H9 (cell line): ENCODE measurements around the gene LAGE3. TPM values are rescaled to one million over a fixed set of nuclear protein-coding genes. Genes with fewer than 3 reads are reported as not detected.

ENCODE experiments used
- DNase-seq: peaks from one replicate; pipeline ENCODE4 v3.0.0-alpha.2; 2017
- H2AFZ ChIP-seq: one replicate; pipeline ENCODE4 v1.6.1; 2013; ENCODE audit warnings: mild to moderate bottlenecking, low read length, control low read depth, moderate library complexity
- H2AK5ac ChIP-seq: 2 replicates; pipeline ENCODE4 v1.6.1; 2013; ENCODE audit warnings: low read length, control low read depth, mixed read lengths; ENCODE audit not compliant: insufficient read length
- H2BK120ac ChIP-seq: one replicate; pipeline ENCODE4 v1.6.1; 2013; ENCODE audit warnings: low read depth, mild to moderate bottlenecking, low read length, control low read depth, inconsistent platforms; ENCODE audit not compliant: poor library complexity, severe bottlenecking
- H2BK12ac ChIP-seq: 2 replicates; pipeline ENCODE4 v1.6.1; 2013; ENCODE audit warnings: low read length, control low read depth, mixed read lengths, low read depth; ENCODE audit not compliant: insufficient read length
- H2BK15ac ChIP-seq: 2 replicates; pipeline ENCODE4 v1.6.1; 2013; ENCODE audit warnings: low read depth, low read length, control low read depth
- H2BK20ac ChIP-seq: one replicate; pipeline ENCODE4 v1.6.1; 2013; ENCODE audit warnings: low read depth, mild to moderate bottlenecking, low read length, control low read depth, inconsistent platforms; ENCODE audit not compliant: poor library complexity, severe bottlenecking
- H2BK5ac ChIP-seq: 2 replicates; pipeline ENCODE4 v1.6.1; 2013; ENCODE audit warnings: low read length, control low read depth, mixed read lengths; ENCODE audit not compliant: insufficient read length
- H3K14ac ChIP-seq: 2 replicates; pipeline ENCODE4 v1.6.1; 2013; ENCODE audit warnings: low read length, control low read depth; ENCODE audit not compliant: insufficient read depth
- H3K18ac ChIP-seq: 2 replicates; pipeline ENCODE4 v1.6.1; 2013; ENCODE audit warnings: low read depth, mild to moderate bottlenecking, mixed read lengths, low read length, control low read depth; ENCODE audit not compliant: insufficient read length
- H3K23ac ChIP-seq: 2 replicates; pipeline ENCODE4 v1.6.1; 2013; ENCODE audit warnings: low read length, control low read depth, mixed read lengths, low read depth; ENCODE audit not compliant: insufficient read length
- H3K23me2 ChIP-seq: 2 replicates; pipeline ENCODE4 v1.6.1; 2013; ENCODE audit warnings: low read depth, mild to moderate bottlenecking, mixed read lengths, low read length, control low read depth; ENCODE audit not compliant: insufficient read length, poor library complexity, severe bottlenecking
- H3K27ac ChIP-seq: 2 replicates; pipeline ENCODE4 v1.5.1; 2013; ENCODE audit warnings: low read length, control low read depth, mixed read lengths, low read depth; ENCODE audit not compliant: insufficient read length
- H3K27me3 ChIP-seq: 2 replicates; pipeline ENCODE4 v1.6.1; 2013; ENCODE audit warnings: low read length, control low read depth, inconsistent platforms; ENCODE audit not compliant: insufficient read depth
- H3K4ac ChIP-seq: 2 replicates; pipeline ENCODE4 v1.6.1; 2013; ENCODE audit warnings: low read depth, mild to moderate bottlenecking, control low read depth, inconsistent platforms, low read length, moderate library complexity
- H3K4me1 ChIP-seq: 2 replicates; pipeline ENCODE4 v1.6.1; 2013; ENCODE audit warnings: low read length, control low read depth, inconsistent platforms; ENCODE audit not compliant: insufficient read depth
- H3K4me2 ChIP-seq: 2 replicates; pipeline ENCODE4 v1.6.1; 2013; ENCODE audit warnings: low read length, control low read depth, mixed read lengths; ENCODE audit not compliant: insufficient read length, insufficient read depth
- H3K56ac ChIP-seq: 2 replicates; pipeline ENCODE4 v1.6.1; 2013; ENCODE audit warnings: low read depth, mild to moderate bottlenecking, mixed read lengths, low read length, control low read depth; ENCODE audit not compliant: insufficient read length
- H3K79me1 ChIP-seq: 2 replicates; pipeline ENCODE4 v1.6.1; 2013; ENCODE audit warnings: low read depth, mild to moderate bottlenecking, moderate library complexity, low read length, control low read depth, inconsistent platforms; ENCODE audit not compliant: insufficient read depth, poor library complexity, severe bottlenecking
- H3K79me2 ChIP-seq: 2 replicates; pipeline ENCODE4 v1.6.1; 2013; ENCODE audit warnings: low read length, control low read depth, inconsistent platforms; ENCODE audit not compliant: insufficient read depth
- H3K9ac ChIP-seq: 2 replicates; pipeline ENCODE4 v1.6.1; 2013; ENCODE audit warnings: low read length, control low read depth, mixed read lengths; ENCODE audit not compliant: insufficient read length; ENCODE audit errors: extremely low read depth
- H3K9me3 ChIP-seq: one replicate; pipeline ENCODE4 v1.6.1; 2013; ENCODE audit warnings: low read depth, low read length, inconsistent platforms; ENCODE audit not compliant: control insufficient read depth
- H3T11ph ChIP-seq: one replicate; pipeline ENCODE4 v1.6.1; 2013; ENCODE audit warnings: mild to moderate bottlenecking, low read length, control low read depth, inconsistent platforms
- H4K20me1 ChIP-seq: one replicate; pipeline ENCODE4 v1.6.1; 2013; ENCODE audit not compliant: control insufficient read depth, insufficient read length, insufficient read depth
- H4K5ac ChIP-seq: 2 replicates; pipeline ENCODE4 v1.6.1; 2013; ENCODE audit warnings: low read depth, mild to moderate bottlenecking, mixed read lengths, low read length, control low read depth; ENCODE audit not compliant: insufficient read length
- H4K8ac ChIP-seq: replicated peaks from 2 replicates; pipeline ENCODE4 v1.6.1; 2013; ENCODE audit warnings: low read length, control low read depth, mixed read lengths, low read depth; ENCODE audit not compliant: insufficient read length
- H4K91ac ChIP-seq: 2 replicates; pipeline ENCODE4 v1.6.1; 2013; ENCODE audit warnings: low read depth, mild to moderate bottlenecking, moderate library complexity, mixed read lengths, low read length, control low read depth; ENCODE audit not compliant: insufficient read length
- H3K27ac Mint-ChIP-seq, 3 experiments: 2 replicates in 2 of 3; 3 replicates in 1 of 3; pipeline ENCODE4 v1.8.0; 2020 to 2021; ENCODE audit warnings: mixed read lengths in 3 of 3, mild to moderate bottlenecking in 1 of 3, moderate library complexity in 1 of 3
- H3K27me3 Mint-ChIP-seq: 2 replicates; pipeline ENCODE4 v1.8.0; 2021; ENCODE audit warnings: low read depth, mild to moderate bottlenecking, moderate library complexity, mixed read lengths
- H3K36me3 Mint-ChIP-seq, 3 experiments: 2 replicates in 2 of 3; 3 replicates in 1 of 3; pipeline ENCODE4 v1.8.0; 2020 to 2021; ENCODE audit warnings: low read depth in 3 of 3, mixed read lengths in 3 of 3; ENCODE audit not compliant: insufficient read depth in 1 of 3
- H3K4me1 Mint-ChIP-seq, 2 experiments: 2 replicates each; pipeline ENCODE4 v1.8.0; 2020; ENCODE audit warnings: mixed read lengths in 2 of 2
- H3K4me3 Mint-ChIP-seq, 2 experiments: 2 replicates in 1 of 2; 3 replicates in 1 of 2; pipeline ENCODE4 v1.8.0; 2020 to 2021; ENCODE audit warnings: mild to moderate bottlenecking in 2 of 2, mixed read lengths in 2 of 2, moderate library complexity in 1 of 2
- H3K9me3 Mint-ChIP-seq, 2 experiments: 2 replicates in 1 of 2; 3 replicates in 1 of 2; pipeline ENCODE4 v1.8.0; 2020; ENCODE audit warnings: mild to moderate bottlenecking in 2 of 2, mixed read lengths in 2 of 2, moderate library complexity in 1 of 2
- WGBS: extraction: QIAGEN DNeasy Blood & Tissue Kit; methylation state at CpG from one replicate; pipeline ENCODE4 v1.1.7; 2013; ENCODE audit warnings: missing lambda C conversion rate, low lambda C conversion rate, mixed read lengths; ENCODE audit not compliant: insufficient read length; ENCODE audit errors: extremely low coverage; 5-methylcytosine and 5-hydroxymethylcytosine counted together
- total RNA-seq: library from RNA; stranded (reverse); gene quantifications from 2 replicates; pipeline ENCODE4 v1.2.1, GENCODE V29; 2021
- TF ChIP-seq, protein P1 (sequence below): fragments of 200-600 bp; sonication (generic); conservative IDR thresholded peaks from 3 replicates; pipeline ENCODE4 v1.8.0; 2021; ENCODE audit warnings: antibody characterized with exemption, mild to moderate bottlenecking

LAGE3 gene
- total RNA-seq, 1 experiment from 2014 or later, result 32.5 TPM

DNA sequence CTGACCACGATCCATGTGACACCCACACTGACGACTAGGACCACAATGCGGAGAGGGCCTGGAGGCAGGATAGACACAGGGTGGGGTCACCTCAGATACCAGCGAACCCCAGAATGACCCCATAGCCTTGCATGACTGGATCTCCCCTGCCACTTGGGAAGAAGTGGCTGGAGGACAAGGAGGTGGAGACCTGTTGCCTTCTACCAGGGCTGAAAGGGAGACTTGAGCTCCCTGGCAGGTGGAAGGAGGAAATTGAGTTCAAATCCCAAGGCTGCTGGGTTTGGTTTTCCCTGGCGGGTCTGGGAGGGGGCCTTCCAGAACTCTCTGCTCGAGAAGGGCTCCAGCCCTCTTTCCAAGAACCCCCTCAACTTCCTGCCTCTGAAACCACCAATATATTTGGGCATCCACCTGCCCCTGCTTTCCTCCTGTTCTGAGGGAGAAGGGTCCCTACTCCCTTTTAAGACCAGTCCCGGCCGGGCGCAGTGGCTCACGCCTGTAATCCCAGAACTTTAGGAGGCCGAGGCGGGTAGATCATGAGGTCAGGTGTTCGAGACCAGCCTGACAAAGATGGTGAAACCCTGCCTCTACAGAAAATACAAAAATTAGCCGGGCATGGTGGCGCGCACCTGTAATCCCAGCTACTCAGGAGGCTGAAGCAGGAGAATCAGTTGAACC, 33.9 kb upstream of the LAGE3 start:
- peaks cover 21 to 30% (median 22%) of the 10 kb centered on the region in 3 experiments for H3K36me3 Mint-ChIP-seq
- H2AK5ac ChIP-seq, result no peak overlapping the region

More for the DNA sequence above, 33.9 kb upstream of the LAGE3 start:
- Mint-ChIP-seq H3K4me3 (no peak overlapping the region), H3K27me3 (peaks cover 3% of the 10 kb centered on the region; the same call in 1 of the 2 replicates), H3K4me1 (peaks cover 11 to 14% of the 10 kb centered on the region in 2 experiments), H3K27ac (no peak overlapping the region), H3K9me3 (peaks cover 58 to 66% of the 10 kb centered on the region in 2 experiments)
- H3K79me2 ChIP-seq, result no peaks in the 10 kb centered on the region
- peaks cover 24% of the 10 kb centered on the region for H3K9me3 ChIP-seq
- no peak overlapping the region for H2BK15ac ChIP-seq
- H3K23me2 ChIP-seq, result peaks cover 15% of the 10 kb centered on the region
- H3K4me1 ChIP-seq, result no peaks in the 10 kb centered on the region
- H3K23ac ChIP-seq, result no peak overlapping the region
- H3K9ac ChIP-seq, result no peak overlapping the region
- no peaks in the 10 kb centered on the region for H3K79me1 ChIP-seq
- H4K91ac ChIP-seq, result no peak overlapping the region
- no peak for DNase-seq
- no peak overlapping the region for H3T11ph ChIP-seq
- H3K56ac ChIP-seq, result no peak overlapping the region
- no peaks in the 10 kb centered on the region for H3K27me3 ChIP-seq
- H3K4me2 ChIP-seq, result no peak overlapping the region
- no peak overlapping the region for H2BK20ac ChIP-seq
- no peak overlapping the region for H2BK5ac ChIP-seq
- TF ChIP-seq, protein P1, sequence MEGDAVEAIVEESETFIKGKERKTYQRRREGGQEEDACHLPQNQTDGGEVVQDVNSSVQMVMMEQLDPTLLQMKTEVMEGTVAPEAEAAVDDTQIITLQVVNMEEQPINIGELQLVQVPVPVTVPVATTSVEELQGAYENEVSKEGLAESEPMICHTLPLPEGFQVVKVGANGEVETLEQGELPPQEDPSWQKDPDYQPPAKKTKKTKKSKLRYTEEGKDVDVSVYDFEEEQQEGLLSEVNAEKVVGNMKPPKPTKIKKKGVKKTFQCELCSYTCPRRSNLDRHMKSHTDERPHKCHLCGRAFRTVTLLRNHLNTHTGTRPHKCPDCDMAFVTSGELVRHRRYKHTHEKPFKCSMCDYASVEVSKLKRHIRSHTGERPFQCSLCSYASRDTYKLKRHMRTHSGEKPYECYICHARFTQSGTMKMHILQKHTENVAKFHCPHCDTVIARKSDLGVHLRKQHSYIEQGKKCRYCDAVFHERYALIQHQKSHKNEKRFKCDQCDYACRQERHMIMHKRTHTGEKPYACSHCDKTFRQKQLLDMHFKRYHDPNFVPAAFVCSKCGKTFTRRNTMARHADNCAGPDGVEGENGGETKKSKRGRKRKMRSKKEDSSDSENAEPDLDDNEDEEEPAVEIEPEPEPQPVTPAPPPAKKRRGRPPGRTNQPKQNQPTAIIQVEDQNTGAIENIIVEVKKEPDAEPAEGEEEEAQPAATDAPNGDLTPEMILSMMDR, result no peak
- no peak overlapping the region for H2BK120ac ChIP-seq
- H3K4ac ChIP-seq, result no peak overlapping the region
- H3K27ac ChIP-seq, result no peak overlapping the region
- H3K18ac ChIP-seq, result no peak overlapping the region
- WGBS, result no CpG with 5 or more reads among the region's 16 CpGs
- H2BK12ac ChIP-seq, result no peak overlapping the region
- no peaks in the 10 kb centered on the region for H4K20me1 ChIP-seq
- no peak overlapping the region for H4K8ac ChIP-seq
- no peak overlapping the region for H4K5ac ChIP-seq
- no peak overlapping the region for H3K14ac ChIP-seq
- no peak overlapping the region for H2AFZ ChIP-seq
